ENCODE data around the gene ADIPOR2.

ADIPOR2 gene

DNA sequence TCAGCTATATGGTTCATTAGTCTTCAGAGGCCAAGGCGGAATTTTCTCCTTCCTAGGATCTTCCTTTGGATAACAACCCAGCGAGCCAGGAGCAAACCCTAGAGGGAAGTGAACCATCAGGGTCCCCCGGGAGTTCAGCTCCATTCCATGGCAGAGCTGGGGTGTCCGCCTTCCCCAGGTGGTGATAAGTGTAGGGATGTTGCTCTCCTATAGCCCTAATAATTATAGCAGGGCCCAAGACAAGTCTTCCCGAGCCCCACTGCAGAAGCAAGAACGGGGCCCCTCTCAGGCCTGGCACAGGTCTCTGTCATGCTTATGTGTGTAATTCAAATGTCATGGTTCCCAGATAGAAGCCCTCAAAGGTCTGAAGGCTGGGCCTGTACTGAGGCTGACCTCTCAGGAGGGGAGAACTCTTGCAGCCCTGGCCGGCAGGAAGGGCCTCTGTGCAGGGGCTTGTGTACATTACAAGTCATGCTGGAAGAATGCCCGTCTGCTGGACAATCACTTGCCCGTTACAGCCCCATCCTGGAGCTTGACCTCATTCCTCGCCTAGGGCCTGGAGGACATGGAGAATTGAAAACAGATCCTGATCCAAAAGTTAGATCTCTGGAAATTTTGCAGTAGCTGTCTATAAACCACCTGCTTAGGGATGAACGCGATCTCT lies 146.8 kb downstream of the ADIPOR2 start:
- Histone ChIP-seq H3K27me3 (ENCODE audit: insufficient read depth, low read length) (peaks cover 2% of the 10 kb centered on the region; the same call in 1 of the 2 replicates), H3K9me3 (ENCODE audit: low read length) (no peaks in the 10 kb centered on the region), H3K9me2 (ENCODE audit: low read depth, low read length) (no peaks in the 10 kb centered on the region), H3K36me3 (ENCODE audit: insufficient read depth, low read length) (no peaks in the 10 kb centered on the region), H3K9ac (ENCODE audit: low read length) (no peak overlapping the region), H3K4me1 (ENCODE audit: insufficient read depth, low read length, severe bottlenecking) (no peaks in the 10 kb centered on the region), H3K79me2 (ENCODE audit: insufficient read depth, low read length) (no peaks in the 10 kb centered on the region), H2AFZ (ENCODE audit: low read length) (no peak overlapping the region), H3F3A (ENCODE audit: insufficient read depth, low read length) (no peaks in the 10 kb centered on the region), H3K4me3 (ENCODE audit: low read depth, low read length, poor library complexity, severe bottlenecking) (no peak overlapping the region), H3K27ac (ENCODE audit: low read depth, low read length, poor library complexity, severe bottlenecking) (no peak overlapping the region), H3K4me2 (ENCODE audit: low read length) (no peak overlapping the region), H4K20me1 (ENCODE audit: insufficient read depth, low read length) (no peaks in the 10 kb centered on the region)
- TF ChIP-seq EZH2 (IDR thresholded peaks at IDR 0.05; ENCODE audit: borderline replicate concordance, low read length): no peak
- no peak for TF ChIP-seq CTCF (IDR thresholded peaks at IDR 0.05; ENCODE audit: low read length)

All from OCI-LY1 (cell line).